Measurements from ENCODE around the gene G2E3.
"Not testable (repeated sequence)": the region's sequence is repeated elsewhere in the genome, so short reads cannot be mapped to it uniquely, and the experiment has no call there.

Gene G2E3

GRCh38 chr14:30603402-30603801 is 44.4 kb downstream of the G2E3 start:
- DNase-seq (ENCODE audit: low spot score) = no peak

DNA sequence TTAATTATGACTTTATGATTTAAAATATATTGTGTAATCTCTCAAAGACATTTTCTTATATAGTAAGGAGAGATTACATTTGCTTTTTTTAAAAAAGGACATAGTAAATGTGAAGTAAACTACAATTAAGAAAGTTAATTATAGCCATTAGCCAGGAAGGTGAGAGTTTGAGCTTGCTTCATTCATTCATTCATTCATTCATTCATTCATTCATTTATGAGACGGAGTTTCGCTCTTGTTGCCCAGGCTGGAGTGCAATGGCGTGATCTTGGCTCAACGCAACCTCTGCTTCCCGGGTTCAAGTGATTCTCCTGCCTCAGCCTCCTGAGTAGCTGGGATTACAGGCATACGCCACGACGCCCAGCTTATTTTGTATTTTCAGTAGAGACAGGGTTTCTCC is 45.7 kb downstream of the G2E3 start:
- DNase-seq (ENCODE audit: low spot score) = not testable (repeated sequence)

- DNase-seq (ENCODE audit: low spot score) = no peak
Observed at GRCh38 chr14:30607156-30607780, 48.3 kb downstream of the G2E3 start.

DNA sequence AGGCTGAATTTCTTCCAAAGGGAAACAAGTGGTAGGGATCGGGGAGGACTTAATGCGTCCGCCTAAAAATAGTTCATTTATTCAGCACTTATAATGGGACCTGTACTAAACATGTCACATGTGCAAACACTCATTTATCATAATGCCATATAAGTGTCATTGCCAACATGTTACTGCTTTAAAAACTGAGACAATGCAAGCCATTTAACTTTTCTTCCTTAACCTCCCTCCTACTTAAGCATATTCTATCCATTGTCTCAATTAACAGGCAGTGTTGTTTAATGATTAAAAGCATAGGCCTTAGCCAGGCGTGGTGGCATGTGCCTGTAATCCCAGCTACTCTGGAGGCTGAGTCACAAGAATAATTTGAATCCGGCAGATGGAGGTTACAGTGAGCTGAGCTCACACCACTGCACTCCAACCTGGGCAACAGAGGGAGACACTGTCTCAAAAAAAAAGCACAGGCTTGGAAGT is 49.6 kb downstream of the G2E3 start:
- no peak for DNase-seq (ENCODE audit: low spot score)

DNA sequence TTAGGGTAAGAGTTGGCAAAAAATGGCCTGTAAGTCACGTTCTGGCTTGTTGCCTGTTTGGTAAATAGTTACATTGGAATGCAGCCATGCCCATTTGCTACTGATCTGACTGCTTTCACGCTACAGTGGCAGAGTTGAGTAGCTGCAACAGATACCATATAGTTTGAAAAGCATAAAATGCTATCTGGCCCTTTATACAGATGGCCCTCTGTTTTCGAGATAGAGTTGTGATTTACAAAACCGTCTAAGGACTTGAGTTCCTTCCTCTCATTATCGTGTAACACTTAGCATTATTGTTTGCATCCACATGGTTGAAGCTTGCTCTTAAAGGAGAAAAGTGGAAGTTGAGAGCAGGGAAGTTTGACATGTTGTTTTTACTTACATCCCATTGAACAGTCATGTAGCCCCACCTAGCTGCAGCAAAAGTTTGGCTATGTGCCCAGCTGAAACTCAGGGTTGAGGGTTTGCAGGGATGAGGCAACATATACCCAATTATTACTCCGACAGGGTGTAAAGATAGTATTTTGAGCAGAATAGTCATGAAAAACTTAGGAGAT is 51.9 kb downstream of the G2E3 start:
- DNase-seq (ENCODE audit: low spot score) = peak; percentile 74

DNA sequence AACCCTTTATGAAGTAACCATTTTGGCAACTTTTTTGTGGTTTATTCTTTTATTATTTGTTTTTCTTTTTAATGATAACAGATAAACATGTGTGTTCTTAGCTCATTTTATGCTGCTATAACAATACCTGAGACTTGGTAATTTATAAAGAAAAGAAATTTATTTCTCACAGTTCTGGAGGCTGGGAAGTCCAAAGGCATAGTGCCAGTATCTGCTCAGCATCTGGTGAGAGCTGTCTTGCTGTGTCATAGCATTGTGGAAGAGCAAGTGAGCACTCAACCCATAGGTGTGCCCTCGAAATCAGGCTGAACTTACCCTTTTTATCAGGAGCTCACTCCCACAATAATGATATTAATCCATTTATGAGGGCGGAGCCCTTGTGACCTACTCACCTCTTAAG is 55.2 kb downstream of the G2E3 start:
- DNase-seq (ENCODE audit: low spot score) = no peak

DNA sequence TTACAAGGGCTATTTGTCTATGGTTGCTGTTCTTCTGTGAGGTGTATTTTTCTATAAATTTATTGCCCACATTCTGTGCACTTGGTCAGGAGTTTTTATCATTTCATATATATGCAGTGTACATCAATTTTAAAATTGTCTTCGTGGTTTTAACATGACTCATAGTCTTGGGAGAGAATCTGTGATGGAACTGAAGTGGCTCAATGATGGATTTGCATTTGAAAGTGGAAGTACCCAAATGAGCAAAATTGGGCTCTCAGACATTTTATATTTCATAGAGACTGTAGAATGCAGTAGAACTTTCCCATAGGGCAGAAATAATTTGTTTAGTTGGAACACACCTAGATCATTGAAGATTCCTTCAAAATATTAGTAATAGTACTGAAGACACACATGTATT is 61.2 kb downstream of the G2E3 start:
- no peak for DNase-seq (ENCODE audit: low spot score)

DNA sequence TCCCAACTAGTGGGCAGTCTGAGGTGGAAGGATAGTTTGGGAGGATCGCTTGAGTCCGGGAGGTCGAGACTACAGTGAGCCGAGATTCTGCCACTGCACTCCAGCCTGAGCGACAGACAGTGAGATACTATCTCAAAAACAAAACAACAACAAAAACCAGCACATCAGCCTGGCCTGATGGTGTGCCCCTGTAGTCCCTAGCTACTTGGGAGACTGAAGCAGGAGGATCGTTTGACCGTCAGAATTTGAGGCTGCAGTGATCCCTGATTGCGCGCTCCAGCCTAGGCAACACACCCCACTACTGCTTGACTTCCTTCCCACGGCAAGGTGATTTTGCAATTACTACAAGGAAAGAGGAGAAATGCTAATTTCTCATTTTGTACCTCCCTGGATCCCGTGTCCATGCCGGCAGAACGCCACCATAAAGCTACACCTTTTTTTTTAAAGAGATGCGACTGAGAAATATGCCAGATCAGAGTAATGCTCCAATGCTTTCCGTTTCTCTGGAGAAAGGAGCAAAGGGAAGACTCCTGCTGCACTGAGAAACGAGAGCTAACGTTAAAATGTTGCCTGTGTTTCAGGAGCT is 62.5 kb downstream of the G2E3 start:
- peak; percentile 31 for DNase-seq (ENCODE audit: low spot score)

- peak; percentile 91 for DNase-seq (ENCODE audit: low spot score)
Observed at GRCh38 chr14:30621940-30622830, 63.2 kb downstream of the G2E3 start, which contains the start of gene SCFD1. SCFD1 (plus strand) TSS chr14:30622319; CDS start chr14:30622339, 20 bp downstream.

DNA sequence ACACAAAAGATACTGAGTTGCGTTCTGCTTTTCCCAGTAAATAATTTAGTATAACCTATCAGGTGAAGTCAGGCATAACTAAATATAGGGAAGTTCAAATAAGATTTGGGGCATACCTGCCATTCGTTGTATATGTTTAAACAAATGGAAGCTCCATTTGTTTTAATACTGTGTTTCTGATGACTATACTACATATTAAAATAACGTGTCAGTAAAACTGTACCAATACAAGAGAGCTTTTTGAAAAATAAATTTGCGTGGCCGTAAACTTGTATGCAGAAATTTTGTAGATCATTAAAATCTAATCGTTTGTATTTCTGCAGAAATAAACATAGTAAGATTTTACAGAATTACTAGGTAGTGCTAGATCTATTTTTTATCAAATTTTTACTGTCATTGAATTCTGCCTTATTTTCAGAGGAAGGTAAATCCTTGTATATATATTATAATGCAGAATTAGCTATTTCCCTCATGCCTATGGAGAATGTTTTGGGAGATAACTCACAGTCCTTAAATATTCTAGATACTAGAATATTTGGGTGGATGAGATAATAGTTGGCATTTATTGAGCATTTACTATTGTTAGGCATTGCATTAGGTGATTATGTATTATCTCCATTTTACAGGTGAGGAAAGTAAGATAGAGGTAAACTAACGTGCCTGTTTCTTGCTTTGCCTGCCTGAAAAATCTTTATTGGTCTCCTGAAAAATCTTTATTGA is 64.6 kb downstream of the G2E3 start:
- no peak for DNase-seq (ENCODE audit: low spot score)

DNA sequence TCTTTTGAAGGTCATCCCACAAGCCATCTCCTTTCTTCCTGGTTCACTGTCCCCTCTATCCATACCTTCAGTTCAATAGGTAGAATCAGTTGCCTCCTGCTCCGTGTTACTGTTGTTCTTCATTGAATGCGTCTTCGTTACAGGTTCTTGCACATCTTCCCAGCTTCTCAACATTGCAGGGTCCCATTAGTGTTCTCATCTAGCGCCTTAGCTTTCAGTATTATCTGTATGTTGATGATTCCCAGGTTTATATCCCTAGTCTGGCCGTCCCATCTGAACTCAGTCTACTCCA is 65.1 kb downstream of the G2E3 start:
- DNase-seq (ENCODE audit: low spot score) = no peak

- DNase-seq (ENCODE audit: low spot score) = no peak
Observed at GRCh38 chr14:30625533-30625932, 66.6 kb downstream of the G2E3 start.

DNA sequence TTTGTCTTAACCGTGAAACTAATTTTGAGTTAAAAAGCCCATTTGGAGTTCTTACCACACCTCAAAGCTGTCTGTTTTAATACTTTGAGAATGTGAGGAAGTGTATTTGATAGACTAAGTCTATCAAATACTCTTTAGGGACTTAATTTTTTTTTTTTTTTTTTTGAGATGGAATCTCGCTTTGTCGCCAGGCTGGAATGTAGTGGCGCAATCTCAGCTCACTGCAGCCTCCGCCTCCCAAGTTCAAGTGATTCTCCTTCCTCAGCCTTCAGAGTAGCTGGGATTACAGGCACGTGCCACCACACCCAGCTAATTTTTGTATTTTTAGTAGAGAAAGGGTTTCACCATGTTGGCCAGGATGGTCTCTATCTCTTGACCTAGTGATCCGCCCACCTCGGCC is 70.5 kb downstream of the G2E3 start:
- DNase-seq (ENCODE audit: low spot score) = not testable (repeated sequence)

DNA sequence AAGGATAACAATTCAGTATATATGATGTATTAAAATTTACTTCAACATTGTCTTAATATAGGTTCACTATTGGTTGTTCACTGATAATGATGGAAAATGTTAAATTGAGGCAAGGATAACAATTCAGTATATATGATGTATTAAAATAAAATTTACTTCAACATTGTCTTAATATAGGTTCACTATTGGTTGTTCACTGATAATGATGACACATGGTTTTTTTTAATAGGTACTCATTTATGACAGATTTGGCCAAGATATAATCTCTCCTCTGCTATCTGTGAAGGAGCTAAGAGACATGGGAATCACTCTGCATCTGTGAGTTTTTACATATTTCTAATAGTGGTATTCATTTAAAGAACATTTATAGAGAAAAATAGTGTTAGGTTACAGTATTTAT is 71.3 kb downstream of the G2E3 start:
- no peak for DNase-seq (ENCODE audit: low spot score)

GRCh38 chr14:30632730-30633129 is 73.8 kb downstream of the G2E3 start:
- DNase-seq (ENCODE audit: low spot score) = no peak

GRCh38 chr14:30638926-30639325 is 80.0 kb downstream of the G2E3 start:
- no peak for DNase-seq (ENCODE audit: low spot score)

DNA sequence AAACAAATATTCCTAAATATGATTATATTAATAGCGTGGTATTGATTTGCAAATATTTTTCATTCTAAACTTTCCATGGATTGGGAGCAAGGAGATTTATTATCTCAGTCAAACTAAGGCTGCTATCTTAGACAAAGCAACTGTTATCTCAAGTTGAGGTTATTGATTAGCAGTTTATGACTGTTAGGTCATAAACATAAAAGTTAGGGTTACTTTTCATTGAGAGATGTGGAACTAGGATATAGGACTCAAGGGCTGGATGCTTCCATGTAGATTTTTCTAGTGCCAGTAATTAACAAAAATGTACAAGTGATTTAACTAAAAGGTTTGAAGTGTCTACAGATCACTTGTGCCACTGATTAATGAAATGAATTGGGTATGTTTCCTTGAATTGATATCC is 82.2 kb downstream of the G2E3 start:
- DNase-seq (ENCODE audit: low spot score) = no peak

GRCh38 chr14:30644462-30644861 is 85.5 kb downstream of the G2E3 start:
- not testable (repeated sequence) for DNase-seq (ENCODE audit: low spot score)

GRCh38 chr14:30645600-30645999 is 86.6 kb downstream of the G2E3 start:
- DNase-seq (ENCODE audit: low spot score) = no peak

DNA sequence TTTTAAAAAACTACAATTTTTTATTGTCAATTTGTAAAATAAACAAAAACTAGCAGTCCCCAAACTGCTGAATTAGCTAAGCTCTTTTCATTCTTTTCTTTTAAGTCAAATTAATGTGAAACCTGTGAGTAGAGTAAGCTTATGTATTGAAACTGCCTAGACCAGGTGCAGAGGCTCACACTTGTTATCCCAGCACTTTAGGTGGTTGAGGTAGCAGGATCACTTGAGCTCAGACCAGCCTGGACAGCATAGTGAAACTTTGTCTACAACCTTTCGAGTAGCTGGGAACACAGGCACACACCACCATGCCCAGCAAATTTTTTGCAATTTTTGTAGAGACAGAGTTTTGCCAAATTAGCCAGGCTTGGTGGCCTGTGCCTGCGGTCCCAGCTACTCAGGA is 89.5 kb downstream of the G2E3 start:
- DNase-seq (ENCODE audit: low spot score) = no peak

DNA sequence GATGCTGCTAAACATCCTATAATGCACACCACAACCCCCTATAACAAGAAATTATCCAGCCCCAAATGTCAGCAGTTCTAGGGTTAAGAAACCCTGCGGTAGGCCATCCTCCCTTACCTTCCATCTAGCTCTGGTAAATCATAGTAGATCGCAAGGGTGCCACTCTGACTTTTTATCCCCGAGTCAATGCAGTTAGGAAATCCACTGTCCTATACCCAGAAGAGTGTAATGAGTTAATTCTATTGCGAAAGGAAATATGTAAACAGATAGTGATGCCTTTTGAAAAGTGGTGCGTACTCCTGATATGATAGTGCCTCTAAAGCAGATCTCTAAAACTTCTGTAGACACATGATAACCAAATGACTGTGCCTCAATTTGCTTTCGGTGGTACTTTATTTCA is 93.0 kb downstream of the G2E3 start:
- peak; percentile 82 for DNase-seq (ENCODE audit: low spot score)

DNA sequence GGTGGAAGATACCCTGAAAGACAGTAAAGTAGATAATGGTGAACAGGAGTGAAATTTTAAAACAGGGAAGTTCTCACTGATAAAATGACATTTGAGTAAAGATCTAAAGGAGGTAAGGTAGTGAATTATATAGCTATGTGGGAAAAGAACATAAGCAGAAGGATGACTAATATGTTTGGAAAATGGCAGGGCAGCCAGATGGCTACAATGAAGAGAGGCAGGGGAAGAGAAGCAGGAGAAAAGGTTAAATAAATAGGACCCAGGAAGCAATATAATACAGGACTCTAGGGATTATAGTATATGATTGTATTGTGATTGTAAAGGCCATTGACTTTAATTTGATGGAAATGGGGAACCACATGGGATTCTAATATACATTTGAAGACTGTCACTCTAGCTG is 96.2 kb downstream of the G2E3 start:
- DNase-seq (ENCODE audit: low spot score) = no peak

Data from hematopoietic multipotent progenitor cell treated with erythropoietin and hydrocortisone succinate and interleukin-3 and kit ligand, for 15 days (in vitro differentiated cells).